Ishikawa (cell line): ENCODE results near the gene PTPRD.

Experiments
- FOXM1 ChIP-seq: IDR thresholded peaks from 2 replicates; pipeline ENCODE4 v1.6.1; 2012; ENCODE audit warnings: low read depth, borderline replicate concordance
- MAX ChIP-seq: IDR thresholded peaks from 2 replicates; pipeline ENCODE4 v1.6.1; 2012
- TAF1 ChIP-seq: IDR thresholded peaks from 2 replicates; pipeline ENCODE4 v1.6.1; 2012; ENCODE audit warnings: low read depth, mild to moderate bottlenecking
- TCF12 ChIP-seq: IDR thresholded peaks from 2 replicates; pipeline ENCODE4 v1.6.1; 2012; ENCODE audit warnings: low read depth
- TEAD4 ChIP-seq: IDR thresholded peaks from 2 replicates; pipeline ENCODE4 v1.6.1; 2012
- YY1 ChIP-seq: IDR thresholded peaks from 2 replicates; pipeline ENCODE4 v1.6.1; 2012; ENCODE audit warnings: low read depth
- ZBTB7A ChIP-seq: IDR thresholded peaks from 2 replicates; pipeline ENCODE4 v1.6.1; 2012; ENCODE audit warnings: low read depth
- TF ChIP-seq, protein P1 (sequence below): IDR thresholded peaks from 2 replicates; pipeline ENCODE4 v1.6.1; 2012
- TF ChIP-seq, protein P2 (sequence below): IDR thresholded peaks from 2 replicates; pipeline ENCODE4 v1.6.1; 2012; ENCODE audit warnings: low read depth, mild to moderate bottlenecking

DNA sequence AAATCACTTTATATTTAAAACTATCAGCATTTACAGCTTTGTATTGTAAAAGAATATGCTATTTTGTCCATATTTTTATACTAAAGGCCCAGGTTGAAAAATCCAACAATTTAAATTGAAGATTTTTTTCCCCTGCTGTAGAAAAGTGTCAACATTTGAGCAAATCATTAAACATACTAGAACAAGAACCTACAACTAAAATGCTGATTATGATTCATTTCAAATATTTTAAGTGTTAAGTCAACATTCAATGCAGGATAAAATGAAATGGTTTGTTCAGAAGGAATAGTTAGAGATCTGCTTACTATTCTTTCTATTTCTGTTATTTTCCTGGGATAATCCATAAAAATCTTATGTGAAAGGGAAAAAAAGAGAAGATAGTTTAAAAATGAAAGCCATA is 1946.7 kb downstream of the PTPRD start:
- TF ChIP-seq TCF12 (no peak), FOXM1 (no peak), ZBTB7A (no peak), TEAD4 (no peak), TAF1 (no peak), MAX (no peak), YY1 (no peak)
- TF ChIP-seq, protein P1, sequence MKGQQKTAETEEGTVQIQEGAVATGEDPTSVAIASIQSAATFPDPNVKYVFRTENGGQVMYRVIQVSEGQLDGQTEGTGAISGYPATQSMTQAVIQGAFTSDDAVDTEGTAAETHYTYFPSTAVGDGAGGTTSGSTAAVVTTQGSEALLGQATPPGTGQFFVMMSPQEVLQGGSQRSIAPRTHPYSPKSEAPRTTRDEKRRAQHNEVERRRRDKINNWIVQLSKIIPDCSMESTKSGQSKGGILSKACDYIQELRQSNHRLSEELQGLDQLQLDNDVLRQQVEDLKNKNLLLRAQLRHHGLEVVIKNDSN = no peak
- TF ChIP-seq, protein P2, sequence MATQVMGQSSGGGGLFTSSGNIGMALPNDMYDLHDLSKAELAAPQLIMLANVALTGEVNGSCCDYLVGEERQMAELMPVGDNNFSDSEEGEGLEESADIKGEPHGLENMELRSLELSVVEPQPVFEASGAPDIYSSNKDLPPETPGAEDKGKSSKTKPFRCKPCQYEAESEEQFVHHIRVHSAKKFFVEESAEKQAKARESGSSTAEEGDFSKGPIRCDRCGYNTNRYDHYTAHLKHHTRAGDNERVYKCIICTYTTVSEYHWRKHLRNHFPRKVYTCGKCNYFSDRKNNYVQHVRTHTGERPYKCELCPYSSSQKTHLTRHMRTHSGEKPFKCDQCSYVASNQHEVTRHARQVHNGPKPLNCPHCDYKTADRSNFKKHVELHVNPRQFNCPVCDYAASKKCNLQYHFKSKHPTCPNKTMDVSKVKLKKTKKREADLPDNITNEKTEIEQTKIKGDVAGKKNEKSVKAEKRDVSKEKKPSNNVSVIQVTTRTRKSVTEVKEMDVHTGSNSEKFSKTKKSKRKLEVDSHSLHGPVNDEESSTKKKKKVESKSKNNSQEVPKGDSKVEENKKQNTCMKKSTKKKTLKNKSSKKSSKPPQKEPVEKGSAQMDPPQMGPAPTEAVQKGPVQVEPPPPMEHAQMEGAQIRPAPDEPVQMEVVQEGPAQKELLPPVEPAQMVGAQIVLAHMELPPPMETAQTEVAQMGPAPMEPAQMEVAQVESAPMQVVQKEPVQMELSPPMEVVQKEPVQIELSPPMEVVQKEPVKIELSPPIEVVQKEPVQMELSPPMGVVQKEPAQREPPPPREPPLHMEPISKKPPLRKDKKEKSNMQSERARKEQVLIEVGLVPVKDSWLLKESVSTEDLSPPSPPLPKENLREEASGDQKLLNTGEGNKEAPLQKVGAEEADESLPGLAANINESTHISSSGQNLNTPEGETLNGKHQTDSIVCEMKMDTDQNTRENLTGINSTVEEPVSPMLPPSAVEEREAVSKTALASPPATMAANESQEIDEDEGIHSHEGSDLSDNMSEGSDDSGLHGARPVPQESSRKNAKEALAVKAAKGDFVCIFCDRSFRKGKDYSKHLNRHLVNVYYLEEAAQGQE = no peak
